ENCODE results near the gene OR4D11. TPM values are rescaled to one million over a fixed set of nuclear protein-coding genes. Genes with fewer than 3 reads are reported as not detected.
"Not testable (repeated sequence)": the region's sequence is repeated elsewhere in the genome, so short reads cannot be mapped to it uniquely, and the experiment has no call there.

Gene OR4D11
- total RNA-seq, 1 donor from 2014 or later: not detected

GRCh38 chr11:59510941-59511589, 7.7 kb downstream of the OR4D11 start, which contains the start of gene OR4D9:
Gene OR4D9, plus strand, starts transcription at chr11:59511539. Its CDS starts 3,374 bp downstream, at chr11:59514913.
- Histone ChIP-seq H3K79me2 (ENCODE audit: insufficient read depth, low read length) (no peaks in the 10 kb centered on the region), H4K20me1 (ENCODE audit: insufficient read depth, low read length) (no peaks in the 10 kb centered on the region), H3K4me2 (ENCODE audit: low read length) (no peak within 1 kb of the TSS), H3K9me3 (ENCODE audit: insufficient read depth, low read depth, low read length) (no peaks in the 10 kb centered on the region), H2AFZ (ENCODE audit: low read depth, low read length) (no peak within 1 kb of the TSS), H3K4me3 (ENCODE audit: insufficient read depth, low read depth, low read length) (no peak within 1 kb of the TSS), H3K27me3 (ENCODE audit: insufficient read depth, low read length) (peaks cover 2% of the 10 kb centered on the region), H3K27ac (ENCODE audit: low read depth, low read length) (no peak within 1 kb of the TSS), H3K9ac (ENCODE audit: low read length) (no peak within 1 kb of the TSS), H3K4me1 (ENCODE audit: insufficient read depth, low read length) (no peaks in the 10 kb centered on the region), H3K36me3 (ENCODE audit: insufficient read depth, low read length) (no peaks in the 10 kb centered on the region)
- TF ChIP-seq EZH2 (IDR thresholded peaks at IDR 0.05; ENCODE audit: insufficient read depth, low read length): no peak
- TF ChIP-seq, protein P1, sequence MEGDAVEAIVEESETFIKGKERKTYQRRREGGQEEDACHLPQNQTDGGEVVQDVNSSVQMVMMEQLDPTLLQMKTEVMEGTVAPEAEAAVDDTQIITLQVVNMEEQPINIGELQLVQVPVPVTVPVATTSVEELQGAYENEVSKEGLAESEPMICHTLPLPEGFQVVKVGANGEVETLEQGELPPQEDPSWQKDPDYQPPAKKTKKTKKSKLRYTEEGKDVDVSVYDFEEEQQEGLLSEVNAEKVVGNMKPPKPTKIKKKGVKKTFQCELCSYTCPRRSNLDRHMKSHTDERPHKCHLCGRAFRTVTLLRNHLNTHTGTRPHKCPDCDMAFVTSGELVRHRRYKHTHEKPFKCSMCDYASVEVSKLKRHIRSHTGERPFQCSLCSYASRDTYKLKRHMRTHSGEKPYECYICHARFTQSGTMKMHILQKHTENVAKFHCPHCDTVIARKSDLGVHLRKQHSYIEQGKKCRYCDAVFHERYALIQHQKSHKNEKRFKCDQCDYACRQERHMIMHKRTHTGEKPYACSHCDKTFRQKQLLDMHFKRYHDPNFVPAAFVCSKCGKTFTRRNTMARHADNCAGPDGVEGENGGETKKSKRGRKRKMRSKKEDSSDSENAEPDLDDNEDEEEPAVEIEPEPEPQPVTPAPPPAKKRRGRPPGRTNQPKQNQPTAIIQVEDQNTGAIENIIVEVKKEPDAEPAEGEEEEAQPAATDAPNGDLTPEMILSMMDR (IDR thresholded peaks at IDR 0.05; ENCODE audit: insufficient read depth, low read depth, low read length): no peak
- H3K27ac Mint-ChIP-seq (ENCODE audit: unreplicated experiment): no peak within 1 kb of the TSS
- H3K27me3 Mint-ChIP-seq (ENCODE audit: low read depth, unreplicated experiment): no peaks in the 10 kb centered on the region
- H3K9me3 Mint-ChIP-seq (ENCODE audit: unreplicated experiment): no peaks in the 10 kb centered on the region
- FAIRE-seq (no peak), DNase-seq (ENCODE audit: low read depth) (no peak)
- no peak within 1 kb of the TSS for H3K4me3 Mint-ChIP-seq (ENCODE audit: unreplicated experiment)
- H3K4me1 Mint-ChIP-seq (ENCODE audit: low read depth, unreplicated experiment): peaks cover 2% of the 10 kb centered on the region
- no peaks in the 10 kb centered on the region for H3K36me3 Mint-ChIP-seq (ENCODE audit: low read depth, unreplicated experiment)

- Mint-ChIP-seq H3K36me3 (ENCODE audit: low read depth, unreplicated experiment) (no peaks in the 10 kb centered on the region), H3K4me3 (ENCODE audit: unreplicated experiment) (no peak overlapping the region), H3K27ac (ENCODE audit: unreplicated experiment) (no peak overlapping the region), H3K9me3 (ENCODE audit: unreplicated experiment) (no peaks in the 10 kb centered on the region), H3K4me1 (ENCODE audit: low read depth, unreplicated experiment) (peaks cover 2% of the 10 kb centered on the region), H3K27me3 (ENCODE audit: low read depth, unreplicated experiment) (no peaks in the 10 kb centered on the region)
- DNase-seq (ENCODE audit: low read depth) (no peak), FAIRE-seq (no peak)
- no peak overlapping the region for H3K4me2 ChIP-seq (ENCODE audit: low read length)
- no peaks in the 10 kb centered on the region for H3K9me3 ChIP-seq (ENCODE audit: insufficient read depth, low read depth, low read length)
- TF ChIP-seq EZH2 (IDR thresholded peaks at IDR 0.05; ENCODE audit: insufficient read depth, low read length): no peak
- TF ChIP-seq, protein P1 (IDR thresholded peaks at IDR 0.05; ENCODE audit: insufficient read depth, low read depth, low read length): no peak
- H3K27ac ChIP-seq (ENCODE audit: low read depth, low read length): no peak overlapping the region
- no peaks in the 10 kb centered on the region for H4K20me1 ChIP-seq (ENCODE audit: insufficient read depth, low read length)
- H3K79me2 ChIP-seq (ENCODE audit: insufficient read depth, low read length): no peaks in the 10 kb centered on the region
- no peak overlapping the region for H3K4me3 ChIP-seq (ENCODE audit: insufficient read depth, low read depth, low read length)
- H2AFZ ChIP-seq (ENCODE audit: low read depth, low read length): no peak overlapping the region
- H3K27me3 ChIP-seq (ENCODE audit: insufficient read depth, low read length): peaks cover 2% of the 10 kb centered on the region
- no peak overlapping the region for H3K9ac ChIP-seq (ENCODE audit: low read length)
- H3K36me3 ChIP-seq (ENCODE audit: insufficient read depth, low read length): no peaks in the 10 kb centered on the region
- H3K4me1 ChIP-seq (ENCODE audit: insufficient read depth, low read length): no peaks in the 10 kb centered on the region
Observed at GRCh38 chr11:59511675-59512074, 8.3 kb downstream of the OR4D11 start.

GRCh38 chr11:59520139-59520538, 16.8 kb downstream of the OR4D11 start:
- H3K79me2 ChIP-seq (ENCODE audit: insufficient read depth, low read length); H3K4me2 ChIP-seq (ENCODE audit: low read length); H3K4me1 Mint-ChIP-seq (ENCODE audit: low read depth, unreplicated experiment); H3K4me3 ChIP-seq (ENCODE audit: insufficient read depth, low read depth, low read length); H3K4me3 Mint-ChIP-seq (ENCODE audit: unreplicated experiment); DNase-seq (ENCODE audit: low read depth); FAIRE-seq; H3K27me3 ChIP-seq (ENCODE audit: insufficient read depth, low read length); H3K27ac Mint-ChIP-seq (ENCODE audit: unreplicated experiment); H3K36me3 ChIP-seq (ENCODE audit: insufficient read depth, low read length); H3K36me3 Mint-ChIP-seq (ENCODE audit: low read depth, unreplicated experiment); H4K20me1 ChIP-seq (ENCODE audit: insufficient read depth, low read length); H3K27me3 Mint-ChIP-seq (ENCODE audit: low read depth, unreplicated experiment); H2AFZ ChIP-seq (ENCODE audit: low read depth, low read length); H3K27ac ChIP-seq (ENCODE audit: low read depth, low read length); H3K4me1 ChIP-seq (ENCODE audit: insufficient read depth, low read length); H3K9me3 Mint-ChIP-seq (ENCODE audit: unreplicated experiment); H3K9me3 ChIP-seq (ENCODE audit: insufficient read depth, low read depth, low read length); H3K9ac ChIP-seq (ENCODE audit: low read length): not testable (repeated sequence)
